Measurements from ENCODE around the gene ARFRP1. TPM values are rescaled to one million over a fixed set of nuclear protein-coding genes. Genes with fewer than 3 reads are reported as not detected.

Gene ARFRP1
- total and polyA plus RNA-seq, 2 experiments from 2014 or later = 16.7 to 24.6 TPM

DNA sequence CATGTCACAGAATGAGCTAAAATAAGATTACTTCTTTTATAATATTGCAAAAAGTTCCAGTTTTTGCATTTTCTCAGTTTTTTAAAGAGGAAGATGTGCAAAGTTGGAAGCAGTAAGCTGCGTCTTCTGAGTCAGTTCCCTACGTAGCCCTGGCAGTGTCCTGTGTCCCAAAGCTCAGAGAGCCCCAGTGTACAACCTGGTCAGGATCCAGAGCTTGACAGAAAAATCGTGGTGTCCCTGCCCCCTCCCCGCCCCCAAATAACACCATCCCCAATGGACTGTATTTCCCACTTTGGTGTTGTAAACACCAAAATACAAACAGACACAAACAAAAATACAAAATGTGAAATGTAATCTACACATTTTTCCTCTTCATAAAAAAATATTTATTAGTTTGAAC is 36.4 kb upstream of the ARFRP1 start:
- H3F3A ChIP-seq (replicated peaks; ENCODE audit: low read depth) = peaks cover 14% of the 10 kb centered on the region; the same call in 1 of the 2 replicates
- Mint-ChIP-seq H3K36me3 (ENCODE audit: low read depth) (peaks cover 8% of the 10 kb centered on the region), H3K27me3 (ENCODE audit: insufficient read depth, low read depth, poor library complexity) (peaks cover 3% of the 10 kb centered on the region), H3K4me1 (no peaks in the 10 kb centered on the region; the same call in 2 of the 3 replicates), H3K27ac (no peak overlapping the region), H3K9me3 (no peaks in the 10 kb centered on the region; the same call in 2 of the 3 replicates), H3K4me3 (no peak overlapping the region)
- H3K27me3 ChIP-seq (ENCODE audit: insufficient read depth) = no peaks in the 10 kb centered on the region
- no peak for DNase-seq (ENCODE audit: low spot score)
- H3K4me2 ChIP-seq = no peak overlapping the region
- H3K9me2 ChIP-seq (ENCODE audit: insufficient read depth) = no peaks in the 10 kb centered on the region
- no peak overlapping the region for H3K27ac ChIP-seq (ENCODE audit: low read depth)
- no peaks in the 10 kb centered on the region for H3K36me3 ChIP-seq (ENCODE audit: insufficient read depth)
- peaks cover 7% of the 10 kb centered on the region; the same call in 1 of the 2 replicates for H3K4me1 ChIP-seq (ENCODE audit: insufficient read depth)
- TF ChIP-seq STAT1 (IDR thresholded peaks at IDR 0.05; ENCODE audit: unreplicated experiment) (no peak), EZH2 (IDR thresholded peaks at IDR 0.05; ENCODE audit: low read depth, unreplicated experiment) (no peak), NANOG (IDR thresholded peaks at IDR 0.05; ENCODE audit: borderline replicate concordance) (no peak), ZNF114 (CRISPR knock-in tag; IDR thresholded peaks at IDR 0.05) (no peak), ZNF331 (CRISPR knock-in tag; IDR thresholded peaks at IDR 0.05; ENCODE audit: low read depth) (no peak), CREB1 (CRISPR knock-in tag; IDR thresholded peaks at IDR 0.05; ENCODE audit: low read depth) (no peak), POLR2AphosphoS5 (IDR thresholded peaks at IDR 0.05; ENCODE audit: low read depth) (no peak), EZH2phosphoT487 (IDR thresholded peaks at IDR 0.05; ENCODE audit: unreplicated experiment) (no peak), JUNB (IDR thresholded peaks at IDR 0.05; ENCODE audit: unreplicated experiment) (no peak)
- TF ChIP-seq, protein P1, sequence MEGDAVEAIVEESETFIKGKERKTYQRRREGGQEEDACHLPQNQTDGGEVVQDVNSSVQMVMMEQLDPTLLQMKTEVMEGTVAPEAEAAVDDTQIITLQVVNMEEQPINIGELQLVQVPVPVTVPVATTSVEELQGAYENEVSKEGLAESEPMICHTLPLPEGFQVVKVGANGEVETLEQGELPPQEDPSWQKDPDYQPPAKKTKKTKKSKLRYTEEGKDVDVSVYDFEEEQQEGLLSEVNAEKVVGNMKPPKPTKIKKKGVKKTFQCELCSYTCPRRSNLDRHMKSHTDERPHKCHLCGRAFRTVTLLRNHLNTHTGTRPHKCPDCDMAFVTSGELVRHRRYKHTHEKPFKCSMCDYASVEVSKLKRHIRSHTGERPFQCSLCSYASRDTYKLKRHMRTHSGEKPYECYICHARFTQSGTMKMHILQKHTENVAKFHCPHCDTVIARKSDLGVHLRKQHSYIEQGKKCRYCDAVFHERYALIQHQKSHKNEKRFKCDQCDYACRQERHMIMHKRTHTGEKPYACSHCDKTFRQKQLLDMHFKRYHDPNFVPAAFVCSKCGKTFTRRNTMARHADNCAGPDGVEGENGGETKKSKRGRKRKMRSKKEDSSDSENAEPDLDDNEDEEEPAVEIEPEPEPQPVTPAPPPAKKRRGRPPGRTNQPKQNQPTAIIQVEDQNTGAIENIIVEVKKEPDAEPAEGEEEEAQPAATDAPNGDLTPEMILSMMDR (conservative IDR thresholded peaks at IDR 0.05; ENCODE audit: low read depth in 2 of 2) = no peak
- TF ChIP-seq, protein P2, sequence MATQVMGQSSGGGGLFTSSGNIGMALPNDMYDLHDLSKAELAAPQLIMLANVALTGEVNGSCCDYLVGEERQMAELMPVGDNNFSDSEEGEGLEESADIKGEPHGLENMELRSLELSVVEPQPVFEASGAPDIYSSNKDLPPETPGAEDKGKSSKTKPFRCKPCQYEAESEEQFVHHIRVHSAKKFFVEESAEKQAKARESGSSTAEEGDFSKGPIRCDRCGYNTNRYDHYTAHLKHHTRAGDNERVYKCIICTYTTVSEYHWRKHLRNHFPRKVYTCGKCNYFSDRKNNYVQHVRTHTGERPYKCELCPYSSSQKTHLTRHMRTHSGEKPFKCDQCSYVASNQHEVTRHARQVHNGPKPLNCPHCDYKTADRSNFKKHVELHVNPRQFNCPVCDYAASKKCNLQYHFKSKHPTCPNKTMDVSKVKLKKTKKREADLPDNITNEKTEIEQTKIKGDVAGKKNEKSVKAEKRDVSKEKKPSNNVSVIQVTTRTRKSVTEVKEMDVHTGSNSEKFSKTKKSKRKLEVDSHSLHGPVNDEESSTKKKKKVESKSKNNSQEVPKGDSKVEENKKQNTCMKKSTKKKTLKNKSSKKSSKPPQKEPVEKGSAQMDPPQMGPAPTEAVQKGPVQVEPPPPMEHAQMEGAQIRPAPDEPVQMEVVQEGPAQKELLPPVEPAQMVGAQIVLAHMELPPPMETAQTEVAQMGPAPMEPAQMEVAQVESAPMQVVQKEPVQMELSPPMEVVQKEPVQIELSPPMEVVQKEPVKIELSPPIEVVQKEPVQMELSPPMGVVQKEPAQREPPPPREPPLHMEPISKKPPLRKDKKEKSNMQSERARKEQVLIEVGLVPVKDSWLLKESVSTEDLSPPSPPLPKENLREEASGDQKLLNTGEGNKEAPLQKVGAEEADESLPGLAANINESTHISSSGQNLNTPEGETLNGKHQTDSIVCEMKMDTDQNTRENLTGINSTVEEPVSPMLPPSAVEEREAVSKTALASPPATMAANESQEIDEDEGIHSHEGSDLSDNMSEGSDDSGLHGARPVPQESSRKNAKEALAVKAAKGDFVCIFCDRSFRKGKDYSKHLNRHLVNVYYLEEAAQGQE (IDR thresholded peaks at IDR 0.05; ENCODE audit: unreplicated experiment) = no peak
- TF ChIP-seq, protein P3, sequence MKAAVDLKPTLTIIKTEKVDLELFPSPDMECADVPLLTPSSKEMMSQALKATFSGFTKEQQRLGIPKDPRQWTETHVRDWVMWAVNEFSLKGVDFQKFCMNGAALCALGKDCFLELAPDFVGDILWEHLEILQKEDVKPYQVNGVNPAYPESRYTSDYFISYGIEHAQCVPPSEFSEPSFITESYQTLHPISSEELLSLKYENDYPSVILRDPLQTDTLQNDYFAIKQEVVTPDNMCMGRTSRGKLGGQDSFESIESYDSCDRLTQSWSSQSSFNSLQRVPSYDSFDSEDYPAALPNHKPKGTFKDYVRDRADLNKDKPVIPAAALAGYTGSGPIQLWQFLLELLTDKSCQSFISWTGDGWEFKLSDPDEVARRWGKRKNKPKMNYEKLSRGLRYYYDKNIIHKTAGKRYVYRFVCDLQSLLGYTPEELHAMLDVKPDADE (IDR thresholded peaks at IDR 0.05) = no peak
- TF ChIP-seq, protein P4, sequence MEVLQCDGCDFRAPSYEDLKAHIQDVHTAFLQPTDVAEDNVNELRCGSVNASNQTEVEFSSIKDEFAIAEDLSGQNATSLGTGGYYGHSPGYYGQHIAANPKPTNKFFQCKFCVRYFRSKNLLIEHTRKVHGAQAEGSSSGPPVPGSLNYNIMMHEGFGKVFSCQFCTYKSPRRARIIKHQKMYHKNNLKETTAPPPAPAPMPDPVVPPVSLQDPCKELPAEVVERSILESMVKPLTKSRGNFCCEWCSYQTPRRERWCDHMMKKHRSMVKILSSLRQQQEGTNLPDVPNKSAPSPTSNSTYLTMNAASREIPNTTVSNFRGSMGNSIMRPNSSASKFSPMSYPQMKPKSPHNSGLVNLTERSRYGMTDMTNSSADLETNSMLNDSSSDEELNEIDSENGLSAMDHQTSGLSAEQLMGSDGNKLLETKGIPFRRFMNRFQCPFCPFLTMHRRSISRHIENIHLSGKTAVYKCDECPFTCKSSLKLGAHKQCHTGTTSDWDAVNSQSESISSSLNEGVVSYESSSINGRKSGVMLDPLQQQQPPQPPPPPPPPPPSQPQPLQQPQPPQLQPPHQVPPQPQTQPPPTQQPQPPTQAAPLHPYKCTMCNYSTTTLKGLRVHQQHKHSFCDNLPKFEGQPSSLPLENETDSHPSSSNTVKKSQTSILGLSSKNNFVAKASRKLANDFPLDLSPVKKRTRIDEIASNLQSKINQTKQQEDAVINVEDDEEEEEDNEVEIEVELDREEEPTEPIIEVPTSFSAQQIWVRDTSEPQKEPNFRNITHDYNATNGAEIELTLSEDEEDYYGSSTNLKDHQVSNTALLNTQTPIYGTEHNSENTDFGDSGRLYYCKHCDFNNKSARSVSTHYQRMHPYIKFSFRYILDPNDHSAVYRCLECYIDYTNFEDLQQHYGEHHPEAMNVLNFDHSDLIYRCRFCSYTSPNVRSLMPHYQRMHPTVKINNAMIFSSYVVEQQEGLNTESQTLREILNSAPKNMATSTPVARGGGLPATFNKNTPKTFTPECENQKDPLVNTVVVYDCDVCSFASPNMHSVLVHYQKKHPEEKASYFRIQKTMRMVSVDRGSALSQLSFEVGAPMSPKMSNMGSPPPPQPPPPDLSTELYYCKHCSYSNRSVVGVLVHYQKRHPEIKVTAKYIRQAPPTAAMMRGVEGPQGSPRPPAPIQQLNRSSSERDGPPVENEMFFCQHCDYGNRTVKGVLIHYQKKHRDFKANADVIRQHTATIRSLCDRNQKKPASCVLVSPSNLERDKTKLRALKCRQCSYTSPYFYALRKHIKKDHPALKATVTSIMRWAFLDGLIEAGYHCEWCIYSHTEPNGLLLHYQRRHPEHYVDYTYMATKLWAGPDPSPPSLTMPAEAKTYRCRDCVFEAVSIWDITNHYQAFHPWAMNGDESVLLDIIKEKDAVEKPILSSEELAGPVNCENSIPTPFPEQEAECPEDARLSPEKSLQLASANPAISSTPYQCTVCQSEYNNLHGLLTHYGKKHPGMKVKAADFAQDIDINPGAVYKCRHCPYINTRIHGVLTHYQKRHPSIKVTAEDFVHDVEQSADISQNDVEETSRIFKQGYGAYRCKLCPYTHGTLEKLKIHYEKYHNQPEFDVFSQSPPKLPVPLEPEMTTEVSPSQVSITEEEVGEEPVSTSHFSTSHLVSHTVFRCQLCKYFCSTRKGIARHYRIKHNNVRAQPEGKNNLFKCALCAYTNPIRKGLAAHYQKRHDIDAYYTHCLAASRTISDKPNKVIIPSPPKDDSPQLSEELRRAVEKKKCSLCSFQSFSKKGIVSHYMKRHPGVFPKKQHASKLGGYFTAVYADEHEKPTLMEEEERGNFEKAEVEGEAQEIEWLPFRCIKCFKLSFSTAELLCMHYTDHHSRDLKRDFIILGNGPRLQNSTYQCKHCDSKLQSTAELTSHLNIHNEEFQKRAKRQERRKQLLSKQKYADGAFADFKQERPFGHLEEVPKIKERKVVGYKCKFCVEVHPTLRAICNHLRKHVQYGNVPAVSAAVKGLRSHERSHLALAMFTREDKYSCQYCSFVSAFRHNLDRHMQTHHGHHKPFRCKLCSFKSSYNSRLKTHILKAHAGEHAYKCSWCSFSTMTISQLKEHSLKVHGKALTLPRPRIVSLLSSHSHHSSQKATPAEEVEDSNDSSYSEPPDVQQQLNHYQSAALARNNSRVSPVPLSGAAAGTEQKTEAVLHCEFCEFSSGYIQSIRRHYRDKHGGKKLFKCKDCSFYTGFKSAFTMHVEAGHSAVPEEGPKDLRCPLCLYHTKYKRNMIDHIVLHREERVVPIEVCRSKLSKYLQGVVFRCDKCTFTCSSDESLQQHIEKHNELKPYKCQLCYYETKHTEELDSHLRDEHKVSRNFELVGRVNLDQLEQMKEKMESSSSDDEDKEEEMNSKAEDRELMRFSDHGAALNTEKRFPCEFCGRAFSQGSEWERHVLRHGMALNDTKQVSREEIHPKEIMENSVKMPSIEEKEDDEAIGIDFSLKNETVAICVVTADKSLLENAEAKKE (CRISPR knock-in tag; IDR thresholded peaks at IDR 0.05) = no peak
- no peaks in the 10 kb centered on the region for H4K20me1 ChIP-seq (replicated peaks; ENCODE audit: insufficient read depth)
- no peak overlapping the region for H3K4me3 ChIP-seq
- no peak overlapping the region for H2AFZ ChIP-seq
- no peak for ATAC-seq
- no peaks in the 10 kb centered on the region for H3K79me2 ChIP-seq (replicated peaks; ENCODE audit: insufficient read depth)
